Activated naive CD4-positive, alpha-beta T cell treated with anti-CD3 and anti-CD28 coated beads, Interleukin-2, amount 50 U/mL, for 24 hours (primary cell): ENCODE measurements around the gene SH2D6.
"Not testable (repeated sequence)": the region's sequence is repeated elsewhere in the genome, so short reads cannot be mapped to it uniquely, and the experiment has no call there.

Source experiments
- H3K27ac Mint-ChIP-seq: one replicate; pipeline ENCODE4 v1.8.0; 2021; ENCODE audit warnings: mild to moderate bottlenecking, mixed read lengths
- H3K27me3 Mint-ChIP-seq: one replicate; pipeline ENCODE4 v1.8.0; 2021; ENCODE audit warnings: mixed read lengths
- H3K36me3 Mint-ChIP-seq: one replicate; pipeline ENCODE4 v1.8.0; 2021; ENCODE audit warnings: mixed read lengths
- H3K4me1 Mint-ChIP-seq: one replicate; pipeline ENCODE4 v1.8.0; 2021; ENCODE audit warnings: mixed read lengths
- H3K4me3 Mint-ChIP-seq: one replicate; pipeline ENCODE4 v1.8.0; 2021; ENCODE audit warnings: mild to moderate bottlenecking, mixed read lengths
- H3K9me3 Mint-ChIP-seq: one replicate; pipeline ENCODE4 v1.8.0; 2021; ENCODE audit warnings: mixed read lengths

SH2D6 gene

DNA sequence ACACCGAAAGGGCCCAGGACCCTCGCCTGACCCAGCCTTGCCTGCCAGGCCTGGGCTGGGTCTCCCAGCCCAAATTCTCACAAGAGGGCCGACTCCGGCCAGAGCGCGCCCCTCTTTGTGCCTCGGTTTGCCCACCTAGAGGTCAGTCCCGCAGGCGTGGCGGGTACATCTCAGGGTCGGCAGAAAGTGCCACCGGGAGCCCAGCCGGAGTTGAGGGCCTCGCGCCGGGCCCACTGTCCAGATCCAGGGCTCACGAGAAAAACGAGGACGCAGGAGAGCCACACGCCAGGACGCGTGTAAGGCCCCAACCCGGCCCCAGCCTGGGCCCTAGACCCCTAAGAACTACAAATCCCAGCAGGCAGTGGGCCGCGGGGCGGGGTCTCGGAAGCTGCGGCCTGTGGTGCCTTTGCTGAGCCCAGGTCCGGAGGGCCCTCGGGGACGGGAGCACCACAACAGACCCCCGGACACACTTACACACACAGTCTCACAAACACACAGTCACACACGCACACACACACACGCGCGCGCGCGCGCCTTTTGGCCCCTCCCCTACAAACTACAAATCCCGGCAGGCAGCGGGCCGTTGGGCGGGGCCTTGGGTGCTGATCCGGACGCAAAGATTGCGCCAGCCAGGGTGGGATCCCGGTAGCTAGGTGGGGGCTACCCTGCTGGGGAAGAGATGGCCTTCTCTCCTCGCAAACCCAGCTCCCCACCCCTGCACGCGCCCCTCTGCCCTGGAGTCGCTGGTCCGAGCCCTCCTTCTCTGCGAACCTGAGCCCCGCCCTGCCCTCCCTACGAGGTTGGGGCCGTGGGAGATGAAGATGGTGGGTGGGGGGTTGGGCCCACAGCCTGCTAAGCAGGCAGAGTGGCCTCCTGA, at the start of gene SH2D6:
SH2D6 (plus strand) TSS at position 583 of the 877 bp plus-strand sequence. CDS start 10,752 bp downstream, outside the sequence.
- Mint-ChIP-seq H3K4me3 (peak within 1 kb of the TSS; percentile 97), H3K27me3 (peaks cover 3% of the 10 kb centered on the region), H3K36me3 (no peaks in the 10 kb centered on the region), H3K9me3 (no peaks in the 10 kb centered on the region), H3K4me1 (peaks cover 21% of the 10 kb centered on the region), H3K27ac (peak within 1 kb of the TSS; percentile 99)

DNA sequence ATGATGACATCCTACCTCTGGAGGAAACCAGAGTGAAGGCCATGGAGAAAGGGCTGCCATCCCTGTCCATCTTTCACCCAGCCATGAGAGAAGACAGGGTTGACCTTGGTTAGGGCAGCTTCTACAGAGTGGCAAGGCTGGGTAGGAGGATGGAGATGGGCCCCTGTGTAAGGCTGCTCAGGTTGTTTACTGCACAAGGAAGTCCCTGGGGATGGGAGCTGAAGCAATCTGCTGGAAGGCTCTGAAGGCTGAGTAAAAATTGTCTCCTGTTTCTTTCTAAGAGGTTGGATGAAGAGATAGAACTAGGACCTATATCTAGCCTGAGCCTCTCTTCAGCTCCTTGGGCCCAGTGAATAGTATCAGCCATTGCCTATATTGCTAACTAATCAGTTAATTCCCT, 49.6 kb upstream of the SH2D6 start:
- no peaks in the 10 kb centered on the region for H3K9me3 Mint-ChIP-seq
- no peaks in the 10 kb centered on the region for H3K27me3 Mint-ChIP-seq
- H3K27ac Mint-ChIP-seq = no peak overlapping the region
- peaks cover 13% of the 10 kb centered on the region for H3K36me3 Mint-ChIP-seq
- H3K4me3 Mint-ChIP-seq = no peak overlapping the region
- no peaks in the 10 kb centered on the region for H3K4me1 Mint-ChIP-seq

DNA sequence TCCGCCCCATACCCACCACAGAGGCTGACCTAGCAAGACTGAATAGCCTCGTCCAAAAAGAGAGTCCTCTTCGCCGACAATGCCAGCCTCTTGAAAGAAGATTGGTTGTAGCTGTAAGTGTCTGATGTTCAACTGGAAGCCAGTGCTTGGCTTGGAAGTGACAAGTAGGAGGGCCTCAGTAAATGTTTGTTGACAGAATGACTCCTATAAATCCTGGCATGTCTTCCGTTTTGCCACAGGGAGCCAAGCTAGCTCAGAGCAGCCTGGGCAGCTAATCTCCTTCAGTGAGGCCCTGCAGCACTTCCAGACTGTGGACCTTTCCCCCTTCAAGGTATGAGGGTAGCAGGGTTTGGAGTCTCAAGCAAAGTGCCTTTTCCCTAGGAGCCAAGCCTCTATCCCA, 49.0 kb upstream of the SH2D6 start:
- H3K4me3 Mint-ChIP-seq = no peak overlapping the region
- no peaks in the 10 kb centered on the region for H3K4me1 Mint-ChIP-seq
- no peaks in the 10 kb centered on the region for H3K9me3 Mint-ChIP-seq
- peaks cover 15% of the 10 kb centered on the region for H3K36me3 Mint-ChIP-seq
- no peak overlapping the region for H3K27ac Mint-ChIP-seq
- no peaks in the 10 kb centered on the region for H3K27me3 Mint-ChIP-seq

DNA sequence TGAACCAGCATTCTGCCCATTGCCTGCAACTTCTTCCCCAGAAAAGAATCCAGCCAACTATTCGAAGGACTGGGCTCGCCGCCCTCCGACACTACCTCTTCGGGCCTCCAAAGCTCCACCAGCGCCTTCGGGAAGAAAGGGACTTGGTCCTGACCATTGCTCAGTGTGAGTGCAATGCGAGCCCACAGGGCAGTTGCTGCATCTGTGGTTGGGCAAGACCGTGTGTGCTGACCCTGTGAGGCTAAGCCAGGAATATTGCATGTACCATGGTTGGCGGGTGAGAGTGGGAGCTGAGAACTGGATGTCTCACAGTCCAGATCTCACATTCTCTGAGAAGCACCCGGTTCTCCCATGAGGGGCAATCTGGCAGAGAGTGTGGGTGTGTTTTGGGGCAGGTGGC, 47.5 kb upstream of the SH2D6 start:
- Mint-ChIP-seq H3K27me3 (no peaks in the 10 kb centered on the region), H3K9me3 (no peaks in the 10 kb centered on the region), H3K27ac (no peak overlapping the region), H3K36me3 (peaks cover 21% of the 10 kb centered on the region), H3K4me3 (no peak overlapping the region), H3K4me1 (no peaks in the 10 kb centered on the region)

DNA sequence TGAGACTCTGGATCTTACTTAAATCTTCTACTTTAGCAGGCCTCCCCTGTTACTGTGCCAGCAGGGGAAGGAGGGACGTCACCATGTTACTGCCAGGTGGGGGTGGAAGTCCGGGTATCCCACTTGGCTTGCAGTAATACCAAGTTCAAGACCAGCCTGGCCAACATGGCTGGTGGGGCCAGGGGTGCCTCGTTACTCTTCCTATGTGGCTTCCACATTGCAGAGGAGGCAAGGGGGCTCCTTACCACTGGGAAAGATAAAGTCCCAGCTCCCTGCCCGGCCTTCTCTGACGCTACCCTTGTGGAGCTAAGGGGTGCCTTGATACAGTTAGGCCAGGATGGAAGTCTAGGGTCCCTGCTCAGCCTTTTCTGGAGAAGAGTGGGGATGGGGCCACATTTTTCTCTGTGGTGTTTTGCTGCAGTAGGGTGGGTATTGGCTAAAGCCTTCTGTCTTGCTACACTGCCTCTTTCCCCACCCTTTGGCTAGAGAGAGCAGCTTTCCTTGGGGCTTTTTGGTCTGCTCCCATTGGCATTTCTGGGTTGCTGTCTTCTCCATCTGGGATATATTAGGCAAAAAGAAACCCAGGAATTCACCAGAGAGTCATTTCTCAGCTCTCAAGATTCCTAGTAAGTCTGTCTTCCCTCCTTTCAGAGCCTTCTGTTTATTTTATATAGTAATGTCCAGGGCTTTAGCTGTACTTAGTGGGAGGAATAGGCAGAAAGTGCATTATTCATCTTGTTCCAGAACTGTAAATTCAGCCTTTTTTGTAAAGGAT, 42.0 kb upstream of the SH2D6 start:
- no peak overlapping the region for H3K4me3 Mint-ChIP-seq
- H3K36me3 Mint-ChIP-seq = peaks cover 35% of the 10 kb centered on the region
- no peaks in the 10 kb centered on the region for H3K9me3 Mint-ChIP-seq
- H3K27me3 Mint-ChIP-seq = no peaks in the 10 kb centered on the region
- H3K4me1 Mint-ChIP-seq = no peaks in the 10 kb centered on the region
- H3K27ac Mint-ChIP-seq = no peak overlapping the region

DNA sequence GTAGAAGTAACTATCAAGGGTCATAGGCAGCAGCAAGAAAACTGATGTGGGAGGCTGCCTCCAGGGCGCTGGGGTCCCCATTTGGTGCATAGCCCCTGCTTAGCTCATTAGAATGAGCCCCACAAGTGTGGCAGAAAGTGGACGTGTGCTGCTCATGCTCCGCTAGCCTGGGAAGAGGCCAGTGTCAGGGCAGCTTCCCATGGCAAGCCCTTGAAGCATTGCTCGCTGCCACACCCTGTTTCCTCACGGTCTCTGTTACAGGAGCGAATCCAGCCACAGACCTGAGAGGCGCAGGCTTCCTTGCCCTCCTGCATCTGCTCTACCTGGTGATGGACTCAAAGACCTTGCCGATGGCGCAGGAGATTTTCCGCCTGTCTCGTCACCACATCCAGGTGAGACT, 41.4 kb upstream of the SH2D6 start:
- Mint-ChIP-seq H3K4me1 (no peaks in the 10 kb centered on the region), H3K9me3 (no peaks in the 10 kb centered on the region), H3K4me3 (no peak overlapping the region), H3K36me3 (peaks cover 34% of the 10 kb centered on the region), H3K27ac (no peak overlapping the region), H3K27me3 (no peaks in the 10 kb centered on the region)

DNA sequence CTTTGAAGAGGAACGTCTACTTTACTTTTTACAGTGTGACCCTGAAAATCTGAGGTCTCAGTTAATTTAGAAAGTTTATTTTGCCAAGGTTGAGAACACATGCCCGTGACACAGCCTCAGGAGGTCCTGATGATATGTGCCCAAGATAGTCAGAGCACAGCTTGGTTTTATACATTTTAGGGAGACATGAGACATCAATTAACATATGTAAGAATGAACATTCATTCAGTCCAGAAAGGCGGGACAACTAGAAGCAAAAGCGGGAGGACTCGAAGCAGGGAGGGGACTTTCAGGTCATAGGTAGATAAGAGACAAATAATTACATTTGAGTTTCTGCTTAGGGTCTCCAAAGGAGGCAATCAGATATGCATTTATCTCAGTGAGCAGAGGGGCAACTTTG, 40.3 kb upstream of the SH2D6 start:
- Mint-ChIP-seq H3K36me3 (peaks cover 33% of the 10 kb centered on the region), H3K9me3 (no peaks in the 10 kb centered on the region), H3K27me3 (no peaks in the 10 kb centered on the region), H3K4me3 (no peak overlapping the region), H3K27ac (no peak overlapping the region), H3K4me1 (no peaks in the 10 kb centered on the region)

DNA sequence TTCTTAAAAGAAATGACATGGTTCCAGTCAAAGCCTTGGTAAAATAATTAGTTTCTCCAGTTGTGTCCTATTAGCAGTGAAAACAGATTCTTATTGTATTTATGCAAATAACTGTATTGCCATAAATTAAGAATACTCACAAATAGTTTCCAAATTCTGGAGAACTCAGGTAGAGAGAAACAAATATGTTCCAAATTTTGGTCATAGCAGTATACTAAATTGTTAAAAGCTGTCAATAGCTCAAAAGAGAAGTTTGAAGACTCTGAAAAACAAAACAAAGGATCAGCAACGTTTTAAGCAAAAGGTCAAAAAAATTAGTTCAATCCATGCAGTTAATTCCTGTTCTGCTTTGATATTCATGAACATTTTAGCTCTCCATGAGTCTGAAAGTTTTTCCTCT, 38.5 kb upstream of the SH2D6 start:
- Mint-ChIP-seq H3K4me3 (no peak overlapping the region), H3K27ac (no peak overlapping the region), H3K9me3 (no peaks in the 10 kb centered on the region), H3K4me1 (no peaks in the 10 kb centered on the region), H3K36me3 (peaks cover 26% of the 10 kb centered on the region), H3K27me3 (no peaks in the 10 kb centered on the region)

DNA sequence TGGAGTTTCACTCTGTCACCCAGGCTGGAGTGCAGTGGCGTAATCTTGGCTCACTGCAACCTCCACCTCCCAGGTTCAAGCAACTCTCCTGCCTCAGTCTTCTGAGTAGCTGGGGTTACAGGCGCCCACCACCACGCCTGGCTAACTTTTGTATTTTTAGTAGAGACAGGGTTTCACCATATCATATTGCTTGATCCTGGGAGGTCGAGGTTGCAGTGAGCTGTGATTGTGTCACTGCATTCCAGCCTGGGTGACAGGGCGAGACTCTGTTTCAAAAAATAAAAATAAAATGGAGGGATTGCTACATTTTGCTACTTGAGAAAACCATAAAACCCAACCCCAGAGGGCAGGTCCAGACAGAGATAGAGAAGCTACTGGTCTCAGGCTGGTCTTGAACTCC, 35.4 kb upstream of the SH2D6 start:
- H3K9me3 Mint-ChIP-seq, H3K4me3 Mint-ChIP-seq, H3K27ac Mint-ChIP-seq, H3K4me1 Mint-ChIP-seq, H3K27me3 Mint-ChIP-seq: not testable (repeated sequence)
- H3K36me3 Mint-ChIP-seq = peaks cover 15% of the 10 kb centered on the region

DNA sequence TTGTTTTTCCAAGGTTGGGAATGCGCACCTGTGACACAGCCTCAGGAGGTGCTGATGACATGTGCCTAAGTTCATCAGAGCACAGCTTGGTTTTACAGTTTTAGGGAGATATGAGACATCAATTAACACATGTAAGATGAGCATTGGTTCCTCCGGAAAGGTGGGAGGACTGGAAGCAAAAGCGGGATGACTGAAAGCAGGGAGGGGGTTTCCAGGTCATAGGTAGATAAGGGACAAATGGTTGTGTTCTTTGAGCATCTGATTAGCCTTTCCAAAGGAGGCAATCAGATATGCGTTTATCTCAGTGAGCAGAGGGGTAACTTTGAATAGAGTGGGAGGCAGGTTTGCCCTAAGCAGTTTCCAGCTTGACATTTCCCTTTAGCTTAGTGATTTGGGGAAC, 34.7 kb upstream of the SH2D6 start:
- Mint-ChIP-seq H3K9me3 (no peaks in the 10 kb centered on the region), H3K4me1 (no peaks in the 10 kb centered on the region), H3K27ac (peak overlapping the region; percentile 37), H3K27me3 (no peaks in the 10 kb centered on the region), H3K4me3 (no peak overlapping the region), H3K36me3 (peaks cover 9% of the 10 kb centered on the region)

DNA sequence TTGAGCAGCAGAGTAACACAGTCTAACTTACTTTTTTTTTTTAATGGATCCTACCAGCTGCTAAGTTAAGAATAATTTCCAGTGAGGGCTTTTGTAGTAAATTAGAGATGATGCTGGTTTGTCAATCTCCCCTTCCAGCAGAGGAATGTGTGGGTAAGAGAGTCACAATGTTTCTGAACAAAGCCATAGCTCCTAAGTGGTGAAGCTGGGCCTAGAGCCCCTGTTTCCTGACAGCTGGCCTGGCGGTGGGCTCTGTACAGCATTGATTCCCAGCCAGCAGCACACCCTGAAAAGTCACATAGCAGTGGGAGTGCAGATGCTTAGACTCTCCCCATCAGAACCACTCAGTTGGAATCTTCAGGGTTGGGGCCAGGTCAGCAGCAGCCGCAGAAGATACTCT, 32.8 kb upstream of the SH2D6 start:
- Mint-ChIP-seq H3K27ac (no peak overlapping the region), H3K36me3 (no peaks in the 10 kb centered on the region), H3K4me1 (no peaks in the 10 kb centered on the region), H3K27me3 (no peaks in the 10 kb centered on the region), H3K4me3 (no peak overlapping the region), H3K9me3 (no peaks in the 10 kb centered on the region)

DNA sequence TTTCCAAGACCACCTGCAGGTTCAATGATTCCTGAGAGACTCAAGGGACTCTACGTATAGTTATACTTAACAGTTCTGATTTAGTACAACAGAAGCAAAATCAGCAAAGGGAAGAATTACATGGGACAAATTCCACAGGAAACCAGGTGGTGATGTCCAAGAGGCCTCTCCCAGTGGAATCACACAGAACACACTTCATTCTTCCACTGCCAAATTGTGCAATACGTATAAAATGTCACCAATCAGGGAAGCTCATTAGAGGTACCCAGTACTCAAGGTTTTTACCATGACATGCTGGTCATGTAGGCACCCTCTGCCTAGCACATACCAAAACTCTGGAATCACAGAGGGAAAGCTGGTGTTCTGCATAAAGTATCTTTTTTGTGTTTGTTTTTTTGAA, 30.8 kb upstream of the SH2D6 start:
- no peaks in the 10 kb centered on the region for H3K36me3 Mint-ChIP-seq
- H3K27me3 Mint-ChIP-seq = no peaks in the 10 kb centered on the region
- H3K9me3 Mint-ChIP-seq = no peaks in the 10 kb centered on the region
- no peak overlapping the region for H3K27ac Mint-ChIP-seq
- H3K4me1 Mint-ChIP-seq = peaks cover 15% of the 10 kb centered on the region
- H3K4me3 Mint-ChIP-seq = no peak overlapping the region

DNA sequence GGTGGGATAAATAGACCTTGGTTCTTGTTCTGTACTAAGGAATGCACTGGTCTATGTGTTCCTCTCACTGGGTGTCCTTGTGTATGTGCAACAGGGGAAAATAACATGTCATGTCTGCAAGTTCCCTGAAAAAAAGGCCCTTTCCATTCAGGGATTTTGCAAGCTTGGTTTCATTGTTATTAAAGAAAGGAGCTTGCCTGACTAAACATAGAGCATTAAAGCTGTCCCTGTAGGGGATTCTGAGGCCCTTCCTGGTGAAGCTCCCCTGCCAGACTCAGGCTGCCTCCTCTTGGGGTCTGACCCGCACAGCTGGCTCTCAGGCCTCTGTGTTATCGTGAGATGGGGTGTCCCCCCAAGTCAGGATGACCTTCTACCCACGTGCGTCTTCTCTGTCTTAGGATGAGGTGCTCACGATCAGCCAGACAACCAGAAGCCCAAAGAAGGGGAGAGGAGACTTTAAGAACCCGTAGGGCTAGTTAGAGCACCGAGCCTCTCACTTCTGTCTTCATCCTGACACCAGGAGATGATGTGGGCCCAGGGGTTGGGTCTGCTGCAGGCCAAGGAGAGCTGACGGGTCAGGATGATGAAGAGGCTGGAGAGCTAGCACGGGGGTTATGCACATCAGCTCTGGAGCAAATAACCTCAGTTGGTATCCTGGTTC, 29.5 kb upstream of the SH2D6 start:
- Mint-ChIP-seq H3K4me1 (peaks cover 15% of the 10 kb centered on the region), H3K36me3 (no peaks in the 10 kb centered on the region), H3K27ac (no peak overlapping the region), H3K4me3 (no peak overlapping the region), H3K9me3 (no peaks in the 10 kb centered on the region), H3K27me3 (no peaks in the 10 kb centered on the region)

DNA sequence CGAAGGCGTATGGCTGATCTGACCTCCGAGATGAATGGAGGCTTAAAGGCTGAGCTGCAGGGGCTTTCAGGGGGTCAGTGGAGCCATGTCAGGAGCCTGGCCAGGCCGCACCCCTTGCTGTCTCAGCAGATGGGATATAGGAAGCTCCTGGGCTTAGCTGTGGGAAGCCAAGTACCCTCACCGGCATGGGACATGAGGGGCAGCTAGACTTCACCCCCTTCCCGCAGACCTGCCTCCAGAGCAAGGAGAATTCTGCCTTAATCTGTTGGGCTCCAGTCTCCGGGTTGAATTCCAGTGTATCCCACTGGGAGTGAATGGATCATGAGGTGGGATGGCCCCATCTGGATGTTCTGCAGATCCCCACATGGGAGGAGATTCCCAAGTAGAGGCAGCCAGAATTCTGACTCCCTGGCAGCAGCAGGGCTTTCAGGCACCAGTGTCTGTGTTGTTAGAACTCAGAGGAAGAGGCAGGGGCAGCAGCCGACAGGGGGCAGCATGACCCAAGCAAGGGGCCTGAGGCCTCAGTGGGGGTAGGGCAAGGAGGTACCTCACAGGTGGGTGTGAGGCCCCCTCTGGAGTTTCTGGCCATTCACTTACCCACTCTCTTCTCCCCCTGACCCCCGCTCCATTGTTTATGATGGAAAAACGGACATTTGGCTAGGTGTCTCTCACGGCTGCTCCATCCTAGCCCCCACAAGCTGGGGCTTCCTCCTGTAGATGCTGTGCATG, 27.4 kb upstream of the SH2D6 start:
- Mint-ChIP-seq H3K4me3 (no peak overlapping the region), H3K27ac (no peak overlapping the region), H3K9me3 (no peaks in the 10 kb centered on the region), H3K36me3 (no peaks in the 10 kb centered on the region), H3K27me3 (no peaks in the 10 kb centered on the region), H3K4me1 (peaks cover 15% of the 10 kb centered on the region)

DNA sequence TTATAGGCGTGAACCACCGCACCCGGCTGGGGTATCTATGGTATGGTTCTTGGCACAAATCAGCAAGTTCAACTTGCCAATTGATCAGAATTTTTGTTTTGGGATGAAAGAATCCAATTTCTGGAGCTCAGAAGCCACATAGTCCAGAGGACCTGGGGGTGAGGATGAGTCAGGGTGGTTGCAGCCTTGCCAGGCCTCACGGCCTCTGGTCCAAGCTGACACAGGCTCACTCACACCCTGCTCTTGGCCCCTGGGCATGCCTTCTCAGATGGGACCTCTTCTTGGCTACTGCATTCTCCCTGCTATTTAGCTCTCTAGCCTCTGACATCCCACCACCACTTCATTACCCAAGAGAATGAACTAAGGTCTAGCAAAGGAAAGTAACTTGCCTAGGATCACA, 24.7 kb upstream of the SH2D6 start:
- no peaks in the 10 kb centered on the region for H3K36me3 Mint-ChIP-seq
- H3K27me3 Mint-ChIP-seq = no peaks in the 10 kb centered on the region
- peaks cover 15% of the 10 kb centered on the region for H3K4me1 Mint-ChIP-seq
- H3K27ac Mint-ChIP-seq = no peak overlapping the region
- H3K9me3 Mint-ChIP-seq = no peaks in the 10 kb centered on the region
- no peak overlapping the region for H3K4me3 Mint-ChIP-seq
